GM23338 (cell line): ENCODE measurements around the gene USP7. TPM values are rescaled to one million over a fixed set of nuclear protein-coding genes. Genes with fewer than 3 reads are reported as not detected.

Experiments used
- ATAC-seq: fragments of 200-7000 bp; cut with Tn5 transposase; 3 replicates; pipeline ENCODE4 v1.9.1; 2020
- DNase-seq: peaks from one replicate; pipeline ENCODE4 v3.0.0-alpha.2; 2015; ENCODE audit warnings: low spot score
- H2AFZ ChIP-seq: fragments of 200-600 bp; sonication (generic); 2 replicates; pipeline ENCODE4 v1.8.0; 2016; ENCODE audit warnings: antibody characterized with exemption, mild to moderate bottlenecking, moderate library complexity
- H3F3A ChIP-seq: fragments of 200-600 bp; sonication (generic); replicated peaks from 2 replicates; pipeline ENCODE4 v1.8.0; 2017; ENCODE audit warnings: antibody characterized with exemption, mixed run types, low read depth
- H3K27ac ChIP-seq: fragments of 200-600 bp; sonication (generic); 2 replicates; pipeline ENCODE4 v1.6.1; 2016; ENCODE audit warnings: low read depth
- H3K27me3 ChIP-seq: fragments of 200-600 bp; sonication (generic); 2 replicates; pipeline ENCODE4 v1.8.0; 2016; ENCODE audit warnings: mild to moderate bottlenecking, mixed run types, moderate library complexity; ENCODE audit not compliant: insufficient read depth
- H3K36me3 ChIP-seq: fragments of 200-600 bp; sonication (generic); 2 replicates; pipeline ENCODE4 v1.8.0; 2016; ENCODE audit warnings: mild to moderate bottlenecking; ENCODE audit not compliant: insufficient read depth
- H3K4me1 ChIP-seq: fragments of 200-600 bp; sonication (generic); 2 replicates; pipeline ENCODE4 v1.8.0; 2016; ENCODE audit warnings: mild to moderate bottlenecking, moderate library complexity; ENCODE audit not compliant: insufficient read depth
- H3K4me2 ChIP-seq: fragments of 200-600 bp; sonication (generic); 2 replicates; pipeline ENCODE4 v1.7.1; 2017; ENCODE audit warnings: mixed run types
- H3K4me3 ChIP-seq: fragments of 200-600 bp; sonication (generic); 2 replicates; pipeline ENCODE4 v1.6.1; 2016; ENCODE audit warnings: mixed run types
- H3K79me2 ChIP-seq: fragments of 200-600 bp; sonication (generic); replicated peaks from 2 replicates; pipeline ENCODE4 v1.8.0; 2017; ENCODE audit warnings: mild to moderate bottlenecking; ENCODE audit not compliant: insufficient read depth
- H3K9me2 ChIP-seq: fragments of 200-600 bp; sonication (generic); 2 replicates; pipeline ENCODE4 v1.8.0; 2017; ENCODE audit not compliant: insufficient read depth
- H4K20me1 ChIP-seq: fragments of 200-600 bp; sonication (generic); replicated peaks from 2 replicates; pipeline ENCODE4 v1.8.0; 2017; ENCODE audit warnings: mild to moderate bottlenecking; ENCODE audit not compliant: insufficient read depth
- H3K27ac Mint-ChIP-seq: 2 replicates; pipeline ENCODE4 v1.8.0; 2020; ENCODE audit warnings: inconsistent platforms, mild to moderate bottlenecking, moderate library complexity, mixed read lengths
- H3K27me3 Mint-ChIP-seq: 3 replicates; pipeline ENCODE4 v1.8.0; 2022; ENCODE audit warnings: low read depth, mild to moderate bottlenecking, moderate library complexity, mixed read lengths, inconsistent platforms; ENCODE audit not compliant: insufficient read depth, poor library complexity
- H3K36me3 Mint-ChIP-seq: 3 replicates; pipeline ENCODE4 v1.8.0; 2021; ENCODE audit warnings: low read depth, mild to moderate bottlenecking, inconsistent platforms, moderate library complexity, mixed read lengths
- H3K4me1 Mint-ChIP-seq: 3 replicates; pipeline ENCODE4 v1.8.0; 2020; ENCODE audit warnings: mild to moderate bottlenecking, inconsistent platforms, mixed read lengths
- H3K4me3 Mint-ChIP-seq: 3 replicates; pipeline ENCODE4 v1.8.0; 2021; ENCODE audit warnings: moderate library complexity, mild to moderate bottlenecking, inconsistent platforms, mixed read lengths
- H3K9me3 Mint-ChIP-seq: 3 replicates; pipeline ENCODE4 v1.8.0; 2020; ENCODE audit warnings: moderate library complexity, mild to moderate bottlenecking, inconsistent platforms, mixed read lengths
- CREB1 ChIP-seq: fragments of 250-450 bp; sonication (Bioruptor Pico); IDR thresholded peaks from 2 replicates; pipeline ENCODE4 v1.5.0; 2020; ENCODE audit warnings: low read depth, mild to moderate bottlenecking, moderate library complexity
- EZH2 ChIP-seq: fragments of 200-600 bp; sonication (generic); IDR thresholded peaks from one replicate; pipeline ENCODE4 v1.8.0; 2017; ENCODE audit warnings: antibody characterized with exemption, mild to moderate bottlenecking, low read depth; ENCODE audit not compliant: unreplicated experiment
- EZH2phosphoT487 ChIP-seq: fragments of 200-600 bp; sonication (generic); IDR thresholded peaks from one replicate; pipeline ENCODE4 v1.8.1; 2018; ENCODE audit warnings: antibody characterized with exemption; ENCODE audit not compliant: unreplicated experiment
- JUNB ChIP-seq: IDR thresholded peaks from one replicate; pipeline ENCODE4 v1.6.1; 2016; ENCODE audit warnings: antibody characterized with exemption; ENCODE audit not compliant: unreplicated experiment
- NANOG ChIP-seq: IDR thresholded peaks from 2 replicates; pipeline ENCODE4 v1.6.1; 2016; ENCODE audit warnings: antibody characterized with exemption, borderline replicate concordance
- POLR2AphosphoS5 ChIP-seq: IDR thresholded peaks from 2 replicates; pipeline ENCODE4 v1.6.1; 2016; ENCODE audit warnings: antibody characterized with exemption, low read depth
- ZNF114 ChIP-seq: fragments of 250-450 bp; sonication (Bioruptor Pico); IDR thresholded peaks from 2 replicates; pipeline ENCODE4 v1.5.0; 2020; ENCODE audit warnings: mild to moderate bottlenecking, moderate library complexity
- ZNF331 ChIP-seq: fragments of 250-450 bp; sonication (Bioruptor Pico); IDR thresholded peaks from 2 replicates; pipeline ENCODE4 v1.5.0; 2020; ENCODE audit warnings: low read depth, mild to moderate bottlenecking, moderate library complexity
- polyA plus RNA-seq: library from polyadenylated mRNA; unstranded; fragments of >200 nt; fragmentation: Nextera tagmentation; extraction: Ambion mirVana; gene quantifications from 2 replicates; pipeline ENCODE4 v1.2.1, GENCODE V29; 2016
- total RNA-seq: library from RNA; depleted of rRNA; stranded (reverse); fragments of >200 nt; shearing (Covaris generic); gene quantifications from 2 replicates; pipeline ENCODE4 v1.2.3, GENCODE V29; 2014
- TF ChIP-seq, protein P1 (sequence below): IDR thresholded peaks from one replicate; pipeline ENCODE4 v1.6.1; 2018; ENCODE audit warnings: antibody characterized with exemption; ENCODE audit not compliant: unreplicated experiment
- TF ChIP-seq, protein P2 (sequence below): IDR thresholded peaks from 2 replicates; pipeline ENCODE4 v1.6.1; 2016; ENCODE audit warnings: antibody characterized with exemption
- TF ChIP-seq, protein P3 (sequence below): fragments of 250-450 bp; sonication (Bioruptor Pico); IDR thresholded peaks from 2 replicates; pipeline ENCODE4 v1.5.0; 2020; ENCODE audit warnings: mild to moderate bottlenecking, moderate library complexity

Gene USP7
- total and polyA plus RNA-seq, 2 experiments from 2014 or later = 42.3 to 130 TPM

DNA sequence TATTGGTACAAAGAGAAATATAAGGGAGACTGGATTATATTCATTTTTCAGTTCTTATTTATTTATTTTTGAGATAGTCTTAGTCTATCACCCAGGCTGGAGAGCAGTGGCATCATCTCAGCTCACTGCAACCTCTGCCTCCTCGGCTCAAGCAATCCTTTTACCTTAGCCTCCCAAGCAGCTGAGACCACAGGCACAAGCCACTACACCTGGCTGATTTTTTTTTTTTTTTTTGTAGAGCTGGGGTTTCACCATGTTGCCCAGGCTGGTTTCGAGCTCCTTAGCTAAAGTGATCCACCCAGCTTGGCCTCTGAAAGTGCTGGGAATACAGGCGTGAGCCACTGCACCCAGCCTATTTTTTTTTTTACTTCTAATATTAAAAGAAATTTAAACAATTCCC lies 40.1 kb upstream of the USP7 start (continued):
- TF ChIP-seq, protein P1, sequence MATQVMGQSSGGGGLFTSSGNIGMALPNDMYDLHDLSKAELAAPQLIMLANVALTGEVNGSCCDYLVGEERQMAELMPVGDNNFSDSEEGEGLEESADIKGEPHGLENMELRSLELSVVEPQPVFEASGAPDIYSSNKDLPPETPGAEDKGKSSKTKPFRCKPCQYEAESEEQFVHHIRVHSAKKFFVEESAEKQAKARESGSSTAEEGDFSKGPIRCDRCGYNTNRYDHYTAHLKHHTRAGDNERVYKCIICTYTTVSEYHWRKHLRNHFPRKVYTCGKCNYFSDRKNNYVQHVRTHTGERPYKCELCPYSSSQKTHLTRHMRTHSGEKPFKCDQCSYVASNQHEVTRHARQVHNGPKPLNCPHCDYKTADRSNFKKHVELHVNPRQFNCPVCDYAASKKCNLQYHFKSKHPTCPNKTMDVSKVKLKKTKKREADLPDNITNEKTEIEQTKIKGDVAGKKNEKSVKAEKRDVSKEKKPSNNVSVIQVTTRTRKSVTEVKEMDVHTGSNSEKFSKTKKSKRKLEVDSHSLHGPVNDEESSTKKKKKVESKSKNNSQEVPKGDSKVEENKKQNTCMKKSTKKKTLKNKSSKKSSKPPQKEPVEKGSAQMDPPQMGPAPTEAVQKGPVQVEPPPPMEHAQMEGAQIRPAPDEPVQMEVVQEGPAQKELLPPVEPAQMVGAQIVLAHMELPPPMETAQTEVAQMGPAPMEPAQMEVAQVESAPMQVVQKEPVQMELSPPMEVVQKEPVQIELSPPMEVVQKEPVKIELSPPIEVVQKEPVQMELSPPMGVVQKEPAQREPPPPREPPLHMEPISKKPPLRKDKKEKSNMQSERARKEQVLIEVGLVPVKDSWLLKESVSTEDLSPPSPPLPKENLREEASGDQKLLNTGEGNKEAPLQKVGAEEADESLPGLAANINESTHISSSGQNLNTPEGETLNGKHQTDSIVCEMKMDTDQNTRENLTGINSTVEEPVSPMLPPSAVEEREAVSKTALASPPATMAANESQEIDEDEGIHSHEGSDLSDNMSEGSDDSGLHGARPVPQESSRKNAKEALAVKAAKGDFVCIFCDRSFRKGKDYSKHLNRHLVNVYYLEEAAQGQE = no peak
- no peak for TF ChIP-seq EZH2
- TF ChIP-seq CREB1 (CRISPR knock-in tag) = no peak
- TF ChIP-seq NANOG = no peak
- TF ChIP-seq, protein P2, sequence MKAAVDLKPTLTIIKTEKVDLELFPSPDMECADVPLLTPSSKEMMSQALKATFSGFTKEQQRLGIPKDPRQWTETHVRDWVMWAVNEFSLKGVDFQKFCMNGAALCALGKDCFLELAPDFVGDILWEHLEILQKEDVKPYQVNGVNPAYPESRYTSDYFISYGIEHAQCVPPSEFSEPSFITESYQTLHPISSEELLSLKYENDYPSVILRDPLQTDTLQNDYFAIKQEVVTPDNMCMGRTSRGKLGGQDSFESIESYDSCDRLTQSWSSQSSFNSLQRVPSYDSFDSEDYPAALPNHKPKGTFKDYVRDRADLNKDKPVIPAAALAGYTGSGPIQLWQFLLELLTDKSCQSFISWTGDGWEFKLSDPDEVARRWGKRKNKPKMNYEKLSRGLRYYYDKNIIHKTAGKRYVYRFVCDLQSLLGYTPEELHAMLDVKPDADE = no peak
- TF ChIP-seq JUNB = no peak

DNA sequence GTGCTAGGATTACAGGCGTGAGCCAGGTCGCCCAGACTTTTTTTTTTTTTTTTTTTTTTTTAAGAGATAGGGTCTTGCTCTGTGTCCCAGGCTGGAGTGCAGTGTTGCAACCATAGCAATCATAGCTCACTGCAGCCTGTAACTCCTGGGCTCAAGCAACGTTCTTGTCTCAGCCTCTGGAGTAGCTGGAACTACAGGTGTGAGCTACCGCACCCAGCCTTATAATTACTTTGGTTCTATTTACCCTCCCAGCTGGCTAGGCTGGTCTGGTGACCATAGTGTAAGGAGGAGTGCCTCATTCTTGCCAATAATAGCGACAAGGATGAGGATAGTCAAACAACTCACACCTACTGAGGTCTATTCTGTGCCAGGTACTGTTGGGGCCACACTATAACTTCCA lies 39.6 kb upstream of the USP7 start:
- H3K27me3 Mint-ChIP-seq = peaks cover 12% of the 10 kb centered on the region
- no peaks in the 10 kb centered on the region for H3K36me3 Mint-ChIP-seq
- H3K27ac ChIP-seq = no peak overlapping the region
- H3K4me1 Mint-ChIP-seq = peaks cover 3% of the 10 kb centered on the region; the same call in 2 of the 3 replicates
- no peak overlapping the region for H3K4me3 Mint-ChIP-seq
- no peak overlapping the region for H2AFZ ChIP-seq
- no peak overlapping the region for H3K4me2 ChIP-seq
- H3K4me3 ChIP-seq = no peak overlapping the region
- no peaks in the 10 kb centered on the region for H3K9me3 Mint-ChIP-seq
- no peaks in the 10 kb centered on the region for H3K79me2 ChIP-seq
- peaks cover 2% of the 10 kb centered on the region; the same call in 1 of the 2 replicates for H3K4me1 ChIP-seq
- no peaks in the 10 kb centered on the region for H4K20me1 ChIP-seq
- DNase-seq (no peak), ATAC-seq (no peak)
- H3K27me3 ChIP-seq = no peaks in the 10 kb centered on the region
- no peaks in the 10 kb centered on the region for H3K9me2 ChIP-seq
- H3K27ac Mint-ChIP-seq = no peak overlapping the region
- no peaks in the 10 kb centered on the region; the same call in 1 of the 2 replicates for H3F3A ChIP-seq
- no peaks in the 10 kb centered on the region for H3K36me3 ChIP-seq
- TF ChIP-seq EZH2phosphoT487 = no peak
- TF ChIP-seq, protein P1 = no peak
- TF ChIP-seq, protein P3, sequence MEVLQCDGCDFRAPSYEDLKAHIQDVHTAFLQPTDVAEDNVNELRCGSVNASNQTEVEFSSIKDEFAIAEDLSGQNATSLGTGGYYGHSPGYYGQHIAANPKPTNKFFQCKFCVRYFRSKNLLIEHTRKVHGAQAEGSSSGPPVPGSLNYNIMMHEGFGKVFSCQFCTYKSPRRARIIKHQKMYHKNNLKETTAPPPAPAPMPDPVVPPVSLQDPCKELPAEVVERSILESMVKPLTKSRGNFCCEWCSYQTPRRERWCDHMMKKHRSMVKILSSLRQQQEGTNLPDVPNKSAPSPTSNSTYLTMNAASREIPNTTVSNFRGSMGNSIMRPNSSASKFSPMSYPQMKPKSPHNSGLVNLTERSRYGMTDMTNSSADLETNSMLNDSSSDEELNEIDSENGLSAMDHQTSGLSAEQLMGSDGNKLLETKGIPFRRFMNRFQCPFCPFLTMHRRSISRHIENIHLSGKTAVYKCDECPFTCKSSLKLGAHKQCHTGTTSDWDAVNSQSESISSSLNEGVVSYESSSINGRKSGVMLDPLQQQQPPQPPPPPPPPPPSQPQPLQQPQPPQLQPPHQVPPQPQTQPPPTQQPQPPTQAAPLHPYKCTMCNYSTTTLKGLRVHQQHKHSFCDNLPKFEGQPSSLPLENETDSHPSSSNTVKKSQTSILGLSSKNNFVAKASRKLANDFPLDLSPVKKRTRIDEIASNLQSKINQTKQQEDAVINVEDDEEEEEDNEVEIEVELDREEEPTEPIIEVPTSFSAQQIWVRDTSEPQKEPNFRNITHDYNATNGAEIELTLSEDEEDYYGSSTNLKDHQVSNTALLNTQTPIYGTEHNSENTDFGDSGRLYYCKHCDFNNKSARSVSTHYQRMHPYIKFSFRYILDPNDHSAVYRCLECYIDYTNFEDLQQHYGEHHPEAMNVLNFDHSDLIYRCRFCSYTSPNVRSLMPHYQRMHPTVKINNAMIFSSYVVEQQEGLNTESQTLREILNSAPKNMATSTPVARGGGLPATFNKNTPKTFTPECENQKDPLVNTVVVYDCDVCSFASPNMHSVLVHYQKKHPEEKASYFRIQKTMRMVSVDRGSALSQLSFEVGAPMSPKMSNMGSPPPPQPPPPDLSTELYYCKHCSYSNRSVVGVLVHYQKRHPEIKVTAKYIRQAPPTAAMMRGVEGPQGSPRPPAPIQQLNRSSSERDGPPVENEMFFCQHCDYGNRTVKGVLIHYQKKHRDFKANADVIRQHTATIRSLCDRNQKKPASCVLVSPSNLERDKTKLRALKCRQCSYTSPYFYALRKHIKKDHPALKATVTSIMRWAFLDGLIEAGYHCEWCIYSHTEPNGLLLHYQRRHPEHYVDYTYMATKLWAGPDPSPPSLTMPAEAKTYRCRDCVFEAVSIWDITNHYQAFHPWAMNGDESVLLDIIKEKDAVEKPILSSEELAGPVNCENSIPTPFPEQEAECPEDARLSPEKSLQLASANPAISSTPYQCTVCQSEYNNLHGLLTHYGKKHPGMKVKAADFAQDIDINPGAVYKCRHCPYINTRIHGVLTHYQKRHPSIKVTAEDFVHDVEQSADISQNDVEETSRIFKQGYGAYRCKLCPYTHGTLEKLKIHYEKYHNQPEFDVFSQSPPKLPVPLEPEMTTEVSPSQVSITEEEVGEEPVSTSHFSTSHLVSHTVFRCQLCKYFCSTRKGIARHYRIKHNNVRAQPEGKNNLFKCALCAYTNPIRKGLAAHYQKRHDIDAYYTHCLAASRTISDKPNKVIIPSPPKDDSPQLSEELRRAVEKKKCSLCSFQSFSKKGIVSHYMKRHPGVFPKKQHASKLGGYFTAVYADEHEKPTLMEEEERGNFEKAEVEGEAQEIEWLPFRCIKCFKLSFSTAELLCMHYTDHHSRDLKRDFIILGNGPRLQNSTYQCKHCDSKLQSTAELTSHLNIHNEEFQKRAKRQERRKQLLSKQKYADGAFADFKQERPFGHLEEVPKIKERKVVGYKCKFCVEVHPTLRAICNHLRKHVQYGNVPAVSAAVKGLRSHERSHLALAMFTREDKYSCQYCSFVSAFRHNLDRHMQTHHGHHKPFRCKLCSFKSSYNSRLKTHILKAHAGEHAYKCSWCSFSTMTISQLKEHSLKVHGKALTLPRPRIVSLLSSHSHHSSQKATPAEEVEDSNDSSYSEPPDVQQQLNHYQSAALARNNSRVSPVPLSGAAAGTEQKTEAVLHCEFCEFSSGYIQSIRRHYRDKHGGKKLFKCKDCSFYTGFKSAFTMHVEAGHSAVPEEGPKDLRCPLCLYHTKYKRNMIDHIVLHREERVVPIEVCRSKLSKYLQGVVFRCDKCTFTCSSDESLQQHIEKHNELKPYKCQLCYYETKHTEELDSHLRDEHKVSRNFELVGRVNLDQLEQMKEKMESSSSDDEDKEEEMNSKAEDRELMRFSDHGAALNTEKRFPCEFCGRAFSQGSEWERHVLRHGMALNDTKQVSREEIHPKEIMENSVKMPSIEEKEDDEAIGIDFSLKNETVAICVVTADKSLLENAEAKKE (CRISPR knock-in tag) = no peak
- TF ChIP-seq EZH2 = no peak
- TF ChIP-seq JUNB = no peak
- TF ChIP-seq ZNF331 (CRISPR knock-in tag) = no peak
- TF ChIP-seq CREB1 (CRISPR knock-in tag) = no peak
- no peak for TF ChIP-seq POLR2AphosphoS5
- no peak for TF ChIP-seq ZNF114 (CRISPR knock-in tag)
